ENCODE measurements around the gene PGRMC2.

Gene PGRMC2

DNA sequence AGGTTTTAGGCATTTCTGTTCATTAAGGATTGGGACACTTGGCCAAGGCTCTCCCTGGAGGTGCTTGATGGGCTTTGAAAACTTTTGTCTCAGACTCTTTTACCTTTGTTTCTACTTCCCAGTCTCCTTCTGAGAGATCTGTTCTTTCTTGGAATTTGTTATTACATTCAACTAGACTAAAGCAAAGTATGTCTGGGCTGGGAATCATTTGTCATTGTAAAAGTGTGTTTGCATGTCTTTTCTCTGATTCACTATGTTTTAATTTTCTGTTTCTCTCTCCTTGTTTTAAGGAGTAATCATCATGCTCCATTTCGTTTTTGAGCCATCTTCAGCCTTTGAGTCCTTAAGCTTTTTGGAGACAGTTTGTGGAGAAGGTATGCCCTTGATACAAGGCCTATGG, 12.2 kb upstream of the PGRMC2 start:
- H3K4me3 ChIP-seq (ENCODE audit: insufficient read length, low read depth), result no peak overlapping the region
- no peaks in the 10 kb centered on the region for H3K4me1 ChIP-seq (ENCODE audit: insufficient read depth, insufficient read length)
- H3K9me3 ChIP-seq (ENCODE audit: insufficient read depth, low read length), result no peaks in the 10 kb centered on the region
- H3K27me3 ChIP-seq (ENCODE audit: insufficient read depth, insufficient read length), result no peaks in the 10 kb centered on the region
- H3K36me3 ChIP-seq (ENCODE audit: insufficient read depth, insufficient read length, low read length), result peaks cover 16% of the 10 kb centered on the region
- no peak overlapping the region for H3K9ac ChIP-seq (ENCODE audit: insufficient read length, low read depth)
- no peak for DNase-seq (ENCODE audit: low read depth, low spot score)
- TF ChIP-seq SUZ12 (IDR thresholded peaks at IDR 0.05; ENCODE audit: extremely low read depth, insufficient read depth, insufficient read length) (no peak), YY1 (IDR thresholded peaks at IDR 0.05; ENCODE audit: insufficient read depth, insufficient read length) (no peak), ZNF274 (IDR thresholded peaks at IDR 0.05; ENCODE audit: low read depth, low read length) (no peak)

DNA sequence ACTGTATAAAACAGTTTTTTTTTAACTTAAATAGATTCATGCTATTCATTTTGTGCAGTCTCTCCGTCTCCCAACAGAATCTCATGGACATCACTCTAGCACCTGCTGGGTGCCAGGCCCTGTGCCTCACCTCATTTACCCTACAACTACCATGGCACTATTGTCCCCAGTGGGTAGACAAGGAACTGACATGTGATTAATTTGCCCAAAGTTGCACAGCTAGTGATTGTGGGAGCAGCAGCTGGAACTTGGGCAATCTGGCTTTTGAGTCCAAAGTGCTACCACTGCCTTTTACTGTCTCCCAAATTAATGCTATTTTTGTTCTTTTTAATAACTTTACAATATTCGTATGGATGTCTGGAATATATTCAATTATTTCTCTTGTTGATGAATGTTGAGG, 11.2 kb upstream of the PGRMC2 start:
- Histone ChIP-seq H3K27me3 (ENCODE audit: insufficient read depth, insufficient read length) (no peaks in the 10 kb centered on the region), H3K4me3 (ENCODE audit: insufficient read length, low read depth) (no peak overlapping the region), H3K4me1 (ENCODE audit: insufficient read depth, insufficient read length) (no peaks in the 10 kb centered on the region), H3K36me3 (ENCODE audit: insufficient read depth, insufficient read length, low read length) (peaks cover 25% of the 10 kb centered on the region), H3K9me3 (ENCODE audit: insufficient read depth, low read length) (no peaks in the 10 kb centered on the region), H3K9ac (ENCODE audit: insufficient read length, low read depth) (no peak overlapping the region)
- DNase-seq (ENCODE audit: low read depth, low spot score), result no peak
- TF ChIP-seq ZNF274 (IDR thresholded peaks at IDR 0.05; ENCODE audit: low read depth, low read length), result no peak

DNA sequence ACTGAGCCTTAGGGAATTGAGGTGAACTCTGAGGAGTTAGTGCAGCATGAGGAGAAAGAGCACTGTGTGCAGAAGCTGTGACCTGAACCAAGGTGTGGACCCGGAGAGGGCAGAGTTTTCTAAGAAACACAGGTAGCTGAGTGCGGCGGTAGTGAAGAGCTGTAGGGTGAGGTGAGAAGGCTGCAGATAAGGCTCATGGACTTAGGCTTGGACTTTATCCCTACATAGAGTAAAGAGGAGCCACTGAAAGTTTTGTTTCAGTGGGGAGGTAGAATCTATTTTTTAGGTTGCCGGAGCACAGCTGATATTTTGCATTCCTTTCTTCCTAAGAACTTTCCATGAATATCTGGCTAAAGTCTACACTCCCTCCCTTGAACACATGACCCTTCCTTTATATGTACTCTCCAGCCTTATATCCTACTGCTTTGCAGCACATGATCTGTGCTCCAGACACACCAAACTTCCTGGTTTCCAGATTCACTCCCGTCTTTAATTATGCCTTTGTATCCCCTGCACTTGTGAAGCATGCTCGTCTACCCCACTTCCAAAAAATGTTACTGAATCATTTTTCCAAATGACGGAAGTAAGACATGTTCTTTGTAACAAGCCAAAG, 10.6 kb upstream of the PGRMC2 start:
- no peak overlapping the region for H3K4me3 ChIP-seq (ENCODE audit: insufficient read length, low read depth)
- no peak for TF ChIP-seq ZNF274 (IDR thresholded peaks at IDR 0.05; ENCODE audit: low read depth, low read length)
- TF ChIP-seq SUZ12 (IDR thresholded peaks at IDR 0.05; ENCODE audit: extremely low read depth, insufficient read depth, insufficient read length), result no peak
- no peak for TF ChIP-seq YY1 (IDR thresholded peaks at IDR 0.05; ENCODE audit: insufficient read depth, insufficient read length)
- no peak for DNase-seq (ENCODE audit: low read depth, low spot score)

DNA sequence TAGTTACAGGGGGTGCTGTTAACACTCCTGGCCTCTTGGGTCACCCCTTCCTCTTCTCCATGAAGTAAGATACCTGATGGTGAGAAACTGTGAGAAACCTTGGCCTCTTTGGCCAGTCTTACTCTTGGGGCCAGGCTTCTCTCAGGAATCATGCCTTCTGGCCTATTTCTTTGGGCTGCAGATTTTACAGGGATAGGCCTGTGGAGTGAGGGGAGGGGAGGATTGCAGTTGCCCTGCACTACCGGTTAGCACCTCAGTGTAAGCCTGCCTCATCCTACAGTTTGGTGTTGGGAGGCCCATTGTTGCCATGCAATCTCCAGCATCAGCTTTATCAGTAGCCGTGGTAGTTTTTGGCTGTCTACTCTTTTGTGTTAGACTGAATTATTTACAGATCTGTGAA, 7.6 kb upstream of the PGRMC2 start:
- H3K9ac ChIP-seq (ENCODE audit: insufficient read length, low read depth), result no peak overlapping the region
- H3K27me3 ChIP-seq (ENCODE audit: insufficient read depth, insufficient read length), result no peaks in the 10 kb centered on the region
- H3K9me3 ChIP-seq (ENCODE audit: insufficient read depth, low read length), result no peaks in the 10 kb centered on the region
- H3K4me3 ChIP-seq (ENCODE audit: insufficient read length, low read depth), result no peak overlapping the region
- TF ChIP-seq ZNF274 (IDR thresholded peaks at IDR 0.05; ENCODE audit: low read depth, low read length) (no peak), SUZ12 (IDR thresholded peaks at IDR 0.05; ENCODE audit: extremely low read depth, insufficient read depth, insufficient read length) (no peak), YY1 (IDR thresholded peaks at IDR 0.05; ENCODE audit: insufficient read depth, insufficient read length) (no peak)
- peaks cover 15% of the 10 kb centered on the region for H3K36me3 ChIP-seq (ENCODE audit: insufficient read depth, insufficient read length, low read length)
- no peak for DNase-seq (ENCODE audit: low read depth, low spot score)
- no peaks in the 10 kb centered on the region for H3K4me1 ChIP-seq (ENCODE audit: insufficient read depth, insufficient read length)

More for the DNA sequence above, 10.6 kb upstream of the PGRMC2 start:
- Histone ChIP-seq H3K9ac (ENCODE audit: insufficient read length, low read depth) (no peak overlapping the region), H3K27me3 (ENCODE audit: insufficient read depth, insufficient read length) (no peaks in the 10 kb centered on the region), H3K36me3 (ENCODE audit: insufficient read depth, insufficient read length, low read length) (peaks cover 25% of the 10 kb centered on the region), H3K9me3 (ENCODE audit: insufficient read depth, low read length) (no peaks in the 10 kb centered on the region), H3K4me1 (ENCODE audit: insufficient read depth, insufficient read length) (no peaks in the 10 kb centered on the region)

DNA sequence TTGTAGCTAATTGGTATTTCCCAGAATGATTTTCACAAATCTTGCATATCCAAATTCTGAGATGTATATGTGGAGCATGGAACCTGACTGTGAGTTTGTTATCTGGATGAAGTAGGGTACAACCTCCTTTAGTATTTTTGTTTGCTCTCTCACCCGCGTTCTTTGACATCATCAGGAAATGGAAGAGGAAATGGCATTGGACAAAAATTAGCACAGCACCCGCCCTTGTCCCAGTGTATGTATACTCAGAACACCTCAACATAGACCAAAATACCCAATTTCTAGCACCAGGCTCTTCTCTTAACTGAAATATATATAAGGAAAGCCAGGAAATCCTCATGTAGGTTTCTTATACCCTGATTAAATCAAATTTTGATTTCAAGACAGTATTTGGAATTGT, 6.9 kb upstream of the PGRMC2 start:
- no peak for DNase-seq (ENCODE audit: low read depth, low spot score)
- H3K9me3 ChIP-seq (ENCODE audit: insufficient read depth, low read length), result no peaks in the 10 kb centered on the region
- H3K27me3 ChIP-seq (ENCODE audit: insufficient read depth, insufficient read length), result no peaks in the 10 kb centered on the region
- H3K4me1 ChIP-seq (ENCODE audit: insufficient read depth, insufficient read length), result no peaks in the 10 kb centered on the region
- H3K36me3 ChIP-seq (ENCODE audit: insufficient read depth, insufficient read length, low read length), result peaks cover 15% of the 10 kb centered on the region
- H3K9ac ChIP-seq (ENCODE audit: insufficient read length, low read depth), result no peak overlapping the region
- TF ChIP-seq ZNF274 (IDR thresholded peaks at IDR 0.05; ENCODE audit: low read depth, low read length), result no peak
- no peak for TF ChIP-seq SUZ12 (IDR thresholded peaks at IDR 0.05; ENCODE audit: extremely low read depth, insufficient read depth, insufficient read length)
- no peak for TF ChIP-seq YY1 (IDR thresholded peaks at IDR 0.05; ENCODE audit: insufficient read depth, insufficient read length)
- no peak overlapping the region for H3K4me3 ChIP-seq (ENCODE audit: insufficient read length, low read depth)

DNA sequence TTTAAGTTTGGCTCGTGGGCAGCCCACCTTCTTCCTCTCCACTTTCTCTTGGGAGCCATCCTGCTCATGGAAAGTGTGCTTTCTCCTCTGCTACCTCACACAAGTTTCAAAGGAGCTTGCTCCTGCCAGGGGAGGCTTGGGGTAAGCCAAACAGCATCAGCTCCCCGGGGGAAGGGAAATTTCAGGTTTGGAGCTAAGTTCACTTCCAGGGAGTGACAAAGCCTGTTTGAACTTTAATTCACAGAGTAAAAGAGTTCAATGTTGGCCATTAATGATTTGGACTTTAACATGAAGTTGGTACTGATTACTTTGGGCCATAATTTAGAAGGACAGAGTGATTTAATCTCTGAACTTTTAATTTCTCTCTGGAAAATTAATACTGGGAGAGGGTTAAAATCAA, 4.7 kb upstream of the PGRMC2 start:
- H3K4me1 ChIP-seq (ENCODE audit: insufficient read depth, insufficient read length), result no peaks in the 10 kb centered on the region
- TF ChIP-seq ZNF274 (IDR thresholded peaks at IDR 0.05; ENCODE audit: low read depth, low read length) (no peak), YY1 (IDR thresholded peaks at IDR 0.05; ENCODE audit: insufficient read depth, insufficient read length) (no peak), SUZ12 (IDR thresholded peaks at IDR 0.05; ENCODE audit: extremely low read depth, insufficient read depth, insufficient read length) (no peak)
- DNase-seq (ENCODE audit: low read depth, low spot score), result no peak
- no peaks in the 10 kb centered on the region for H3K27me3 ChIP-seq (ENCODE audit: insufficient read depth, insufficient read length)
- H3K9ac ChIP-seq (ENCODE audit: insufficient read length, low read depth), result no peak overlapping the region
- peaks cover 12% of the 10 kb centered on the region for H3K36me3 ChIP-seq (ENCODE audit: insufficient read depth, insufficient read length, low read length)
- no peak overlapping the region for H3K4me3 ChIP-seq (ENCODE audit: insufficient read length, low read depth)
- no peaks in the 10 kb centered on the region for H3K9me3 ChIP-seq (ENCODE audit: insufficient read depth, low read length)

DNA sequence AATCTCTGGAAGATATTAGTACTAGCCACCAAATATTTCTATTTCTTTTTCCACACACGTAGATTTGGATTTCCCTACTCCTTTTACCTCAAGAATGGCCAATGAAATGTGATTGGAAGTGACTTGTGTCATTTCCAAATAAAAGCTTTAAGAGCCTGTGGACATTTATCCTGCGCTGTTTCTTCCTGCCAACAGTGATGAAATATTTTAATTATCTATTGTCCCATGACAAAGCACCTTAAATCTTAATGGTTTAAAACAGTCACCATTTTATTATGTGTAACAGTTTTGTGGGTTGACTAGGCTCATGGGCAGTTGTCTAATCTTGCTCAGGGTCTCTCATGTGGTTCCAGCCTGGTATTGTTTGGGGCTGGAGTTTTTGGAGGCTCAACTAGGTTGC, 3.5 kb upstream of the PGRMC2 start:
- no peaks in the 10 kb centered on the region for H3K27me3 ChIP-seq (ENCODE audit: insufficient read depth, insufficient read length)
- no peaks in the 10 kb centered on the region for H3K9me3 ChIP-seq (ENCODE audit: insufficient read depth, low read length)
- DNase-seq (ENCODE audit: low read depth, low spot score), result no peak
- TF ChIP-seq ZNF274 (IDR thresholded peaks at IDR 0.05; ENCODE audit: low read depth, low read length), result no peak
- no peaks in the 10 kb centered on the region for H3K4me1 ChIP-seq (ENCODE audit: insufficient read depth, insufficient read length)
- H3K9ac ChIP-seq (ENCODE audit: insufficient read length, low read depth), result no peak overlapping the region
- peaks cover 10% of the 10 kb centered on the region for H3K36me3 ChIP-seq (ENCODE audit: insufficient read depth, insufficient read length, low read length)
- H3K4me3 ChIP-seq (ENCODE audit: insufficient read length, low read depth), result no peak overlapping the region

DNA sequence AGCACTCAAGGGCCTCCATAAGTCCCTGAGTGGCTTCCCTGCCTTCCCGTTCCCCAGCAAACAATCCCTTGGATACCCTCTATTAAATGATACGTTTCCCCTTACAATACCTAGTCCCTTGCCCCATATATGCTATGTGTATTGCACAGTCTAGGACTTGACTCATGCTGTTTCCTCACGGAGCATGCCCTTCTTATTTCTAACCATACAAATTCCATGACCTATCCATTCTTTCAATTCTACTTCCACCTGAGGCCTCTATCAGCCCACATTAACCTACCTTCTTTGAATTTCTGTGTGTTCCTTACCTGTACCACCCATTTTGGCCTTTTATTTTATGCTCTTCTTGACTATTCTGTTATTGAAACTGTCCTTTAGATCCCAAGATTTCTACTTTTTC, 2.9 kb upstream of the PGRMC2 start:
- H3K36me3 ChIP-seq (ENCODE audit: insufficient read depth, insufficient read length, low read length), result peaks cover 10% of the 10 kb centered on the region
- H3K4me1 ChIP-seq (ENCODE audit: insufficient read depth, insufficient read length), result no peaks in the 10 kb centered on the region
- H3K4me3 ChIP-seq (ENCODE audit: insufficient read length, low read depth), result no peak overlapping the region
- no peak for DNase-seq (ENCODE audit: low read depth, low spot score)
- H3K9me3 ChIP-seq (ENCODE audit: insufficient read depth, low read length), result no peaks in the 10 kb centered on the region
- TF ChIP-seq SUZ12 (IDR thresholded peaks at IDR 0.05; ENCODE audit: extremely low read depth, insufficient read depth, insufficient read length) (no peak), ZNF274 (IDR thresholded peaks at IDR 0.05; ENCODE audit: low read depth, low read length) (no peak), YY1 (IDR thresholded peaks at IDR 0.05; ENCODE audit: insufficient read depth, insufficient read length) (no peak)
- H3K9ac ChIP-seq (ENCODE audit: insufficient read length, low read depth), result no peak overlapping the region
- H3K27me3 ChIP-seq (ENCODE audit: insufficient read depth, insufficient read length), result no peaks in the 10 kb centered on the region

Measured in NT2/D1 (cell line).